ELF-1 (cell line): ENCODE results near the gene GRM7.

ENCODE experiments used
- DNase-seq: peaks from one replicate; pipeline ENCODE4 v3.0.0-alpha.2; 2016; ENCODE audit warnings: low read depth, low spot score

The GRM7 gene

DNA sequence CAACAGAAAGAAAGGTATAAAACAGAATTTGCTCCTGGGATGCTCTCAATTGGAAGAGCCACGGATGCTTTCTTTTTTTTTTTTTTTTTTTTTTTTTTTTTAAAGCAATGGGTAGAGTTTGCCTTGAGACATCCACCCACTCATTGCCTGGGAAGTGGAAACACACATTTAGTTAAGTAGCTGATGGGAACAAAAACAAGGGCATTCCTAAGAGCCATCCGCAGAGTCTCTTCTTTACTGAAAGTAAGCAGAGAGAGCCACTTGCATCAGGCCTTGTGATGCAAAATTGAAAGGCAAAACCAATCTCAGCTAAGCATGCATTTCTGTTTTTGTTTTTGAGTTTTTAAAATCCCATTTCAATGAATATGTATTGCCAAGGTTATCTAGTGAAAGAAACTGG, 852.8 kb downstream of the GRM7 start:
- DNase-seq, result no peak

GRCh38 chr3:7720649-7721297, 859.9 kb downstream of the GRM7 start:
- DNase-seq, result no peak

- DNase-seq, result no peak
These were observed 861.0 kb downstream of the GRM7 start for GRCh38 chr3:7721869-7722268.

GRCh38 chr3:7728566-7729519, 867.9 kb downstream of the GRM7 start:
- peak; percentile 8 for DNase-seq

DNA sequence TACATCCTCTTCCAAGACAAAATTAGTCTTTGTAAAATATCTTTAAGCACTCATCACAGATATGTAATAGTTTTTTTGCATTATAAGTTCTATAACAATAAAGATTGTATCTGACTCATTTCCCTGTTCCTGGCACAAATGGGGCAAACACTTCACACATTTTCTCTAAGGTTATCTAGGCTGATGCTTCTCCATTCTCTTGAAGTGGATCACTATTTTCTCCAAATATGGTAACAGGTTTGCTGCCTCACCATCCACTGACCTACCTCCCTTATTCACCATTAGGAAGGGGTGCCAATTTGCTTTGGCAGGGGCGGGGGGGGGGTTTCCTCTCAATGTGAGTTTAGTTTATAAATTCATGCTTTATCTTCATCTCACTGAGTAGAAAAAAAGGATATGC, 873.0 kb downstream of the GRM7 start:
- no peak for DNase-seq

DNA sequence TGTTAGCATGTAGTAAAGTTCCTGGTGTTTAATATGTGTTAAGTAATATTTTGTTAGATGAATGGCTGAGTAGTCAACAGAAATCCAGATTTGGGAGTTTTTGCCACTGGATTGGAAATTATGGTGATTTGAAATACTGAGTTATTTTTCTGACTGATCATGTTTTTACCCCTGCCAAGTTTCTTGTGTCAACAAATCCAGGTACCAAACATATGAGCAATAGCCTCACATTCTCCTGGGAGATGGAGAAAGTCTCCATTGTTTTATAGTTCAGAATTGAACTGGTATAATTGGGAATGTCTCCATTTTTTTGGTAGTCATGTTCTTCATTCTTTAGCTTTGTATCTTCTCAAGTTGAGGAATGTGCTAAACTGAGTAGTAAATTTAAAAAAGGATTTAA, 873.5 kb downstream of the GRM7 start:
- DNase-seq, result no peak

GRCh38 chr3:7737263-7737662, 876.3 kb downstream of the GRM7 start:
- no peak for DNase-seq

DNA sequence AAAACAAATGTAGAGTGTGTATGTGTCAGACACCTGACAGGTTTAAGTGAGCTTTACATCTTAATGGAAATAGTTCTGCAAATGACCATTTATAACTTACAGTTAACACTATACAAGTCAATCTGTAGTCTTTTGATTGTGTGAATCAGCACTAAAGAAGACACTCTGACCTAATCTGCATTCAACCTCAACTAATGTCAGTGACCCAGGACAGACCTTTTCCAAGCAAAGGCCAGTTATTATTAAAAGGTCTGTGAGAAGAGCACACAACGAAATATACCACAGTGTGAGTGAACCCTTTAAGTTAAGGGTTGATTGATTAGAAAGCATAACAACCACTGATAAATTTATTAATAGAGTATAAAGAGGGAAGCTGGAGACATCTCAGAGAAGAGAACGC, 878.8 kb downstream of the GRM7 start:
- no peak for DNase-seq

DNA sequence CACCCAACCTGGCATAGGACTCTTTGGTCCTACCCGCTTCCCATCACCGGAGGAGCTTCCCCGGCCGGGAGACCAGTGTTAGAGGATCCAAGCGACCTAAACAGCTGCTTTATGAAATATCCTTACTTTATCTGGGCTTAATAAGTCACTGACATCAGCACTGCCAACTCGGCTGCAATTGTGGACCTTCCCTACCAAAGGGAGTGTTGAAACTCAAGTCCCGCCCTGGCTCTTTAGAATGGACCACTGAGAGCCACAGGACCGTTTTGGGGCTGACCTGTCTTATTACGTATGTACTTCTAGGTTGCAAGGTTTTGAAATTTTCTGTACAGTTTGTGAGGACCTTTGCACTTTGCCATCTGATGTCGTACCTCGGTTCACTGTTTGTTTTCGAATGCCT, 879.5 kb downstream of the GRM7 start:
- DNase-seq, result no peak

DNA sequence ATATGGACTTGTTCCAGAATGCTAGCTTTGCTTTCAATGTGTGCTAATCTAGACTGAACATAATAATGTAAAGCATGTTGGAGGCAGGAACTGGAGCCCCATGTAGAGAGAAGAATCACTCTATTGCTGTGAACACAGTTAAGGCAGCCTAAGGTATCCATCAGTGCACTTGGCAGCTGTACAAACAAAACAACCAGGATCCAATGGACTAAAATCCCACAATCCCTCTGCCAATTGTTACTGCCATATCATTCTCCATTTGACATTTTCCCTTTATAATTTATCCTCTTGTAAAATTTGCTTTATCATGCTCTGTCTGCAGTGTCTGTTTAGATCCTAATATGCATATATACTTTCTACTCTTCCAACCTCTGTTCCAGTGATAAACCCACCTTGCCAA, 883.9 kb downstream of the GRM7 start:
- DNase-seq, result no peak

GRCh38 chr3:7745711-7746110, 884.8 kb downstream of the GRM7 start:
- no peak for DNase-seq

DNA sequence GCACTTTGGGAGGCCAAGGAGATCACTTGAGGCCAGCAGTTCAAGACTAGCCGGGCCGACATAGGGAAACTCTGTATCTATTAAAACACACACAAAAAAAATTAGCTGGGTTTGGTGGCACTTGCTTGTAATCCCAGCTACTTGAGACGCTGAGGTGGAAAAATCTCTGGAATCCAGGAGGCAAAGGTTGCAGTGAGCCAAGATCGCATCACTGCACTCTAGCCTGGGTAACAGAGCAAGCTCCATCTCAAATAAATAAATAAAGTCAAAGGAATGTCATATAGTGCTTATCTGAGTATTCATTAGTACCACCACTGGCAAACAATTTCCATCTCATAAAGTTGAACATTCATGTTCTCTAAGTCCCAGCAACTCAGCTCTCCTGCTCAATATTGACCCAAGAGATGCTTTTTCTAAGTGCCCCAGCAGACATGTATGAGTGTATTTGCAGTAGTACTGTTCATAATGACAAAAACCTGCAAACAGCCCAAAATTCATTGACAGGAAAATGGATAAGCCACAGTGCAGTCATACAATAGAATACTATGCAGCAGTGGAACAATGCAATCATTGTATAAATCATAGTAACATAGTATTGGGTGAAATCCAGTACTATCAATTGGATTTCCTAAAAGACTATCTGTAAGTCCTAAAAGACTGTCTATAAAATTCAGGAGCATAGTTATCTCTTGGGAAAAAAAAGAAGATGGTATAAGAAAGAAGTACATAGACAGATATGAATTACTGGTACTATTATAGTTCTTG, 889.2 kb downstream of the GRM7 start:
- DNase-seq, result no peak

- DNase-seq, result no peak
These were observed 891.1 kb downstream of the GRM7 start for GRCh38 chr3:7752005-7752404.

DNA sequence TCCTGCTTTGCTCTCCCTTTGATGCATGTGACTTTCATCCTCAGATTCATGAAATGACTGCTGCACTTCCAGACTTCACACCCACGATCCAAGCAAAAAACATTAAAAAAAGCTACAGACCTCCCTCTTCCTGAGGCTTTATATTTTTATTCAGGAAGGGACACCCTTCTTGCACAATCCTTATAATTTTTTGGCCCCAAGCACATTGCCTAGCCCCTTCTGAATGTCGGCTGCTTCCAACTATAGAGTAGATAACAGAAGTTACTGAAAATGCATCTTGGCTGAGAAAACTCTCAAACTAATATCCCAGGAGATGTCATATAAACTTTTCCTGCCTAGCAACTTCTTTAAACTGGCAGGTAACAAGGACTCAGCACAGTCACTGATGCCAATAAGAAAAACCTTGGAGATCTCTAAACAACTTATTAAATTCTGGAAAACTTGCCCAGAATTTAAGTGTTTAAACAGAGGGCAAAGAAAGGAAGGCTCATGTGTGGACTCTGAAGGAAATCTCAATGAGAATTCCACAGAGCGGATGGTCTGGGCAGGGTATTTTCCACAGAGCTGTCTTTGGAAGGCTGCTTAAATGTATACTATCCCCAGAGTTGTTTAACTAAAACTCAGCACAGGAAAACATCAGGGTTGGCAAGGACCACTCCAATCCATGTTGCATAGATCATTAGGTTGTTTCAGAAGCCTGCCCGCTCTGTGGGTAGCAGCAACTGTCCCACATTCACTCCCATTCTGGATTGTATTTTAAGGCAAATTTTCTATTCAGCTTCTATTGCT, 893.9 kb downstream of the GRM7 start:
- DNase-seq, result no peak

- DNase-seq, result no peak
These were observed 898.7 kb downstream of the GRM7 start for GRCh38 chr3:7759630-7760029.

- no peak for DNase-seq
These were observed 899.8 kb downstream of the GRM7 start for GRCh38 chr3:7760718-7761117.

GRCh38 chr3:7764115-7764514, 903.2 kb downstream of the GRM7 start:
- DNase-seq, result no peak

- no peak for DNase-seq
These were observed 905.6 kb downstream of the GRM7 start for GRCh38 chr3:7766530-7766929.

DNA sequence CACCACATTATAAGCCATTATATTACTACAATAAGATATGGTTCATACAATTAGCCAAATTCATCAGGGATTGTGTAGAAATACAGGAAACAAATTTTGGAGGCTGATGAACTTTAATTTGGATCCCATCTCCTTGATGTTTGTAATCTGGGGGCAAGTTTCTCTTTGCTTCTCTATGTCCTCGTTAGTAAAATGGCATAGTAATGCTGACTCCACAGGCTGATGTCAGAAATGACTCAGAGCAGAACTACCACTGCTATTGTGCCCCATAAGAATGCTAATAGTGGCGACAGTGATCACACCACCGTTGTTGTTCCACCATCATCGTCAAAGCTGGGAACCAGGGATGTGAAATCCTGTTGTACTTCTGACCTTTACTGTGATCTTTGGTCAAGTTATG, 918.4 kb downstream of the GRM7 start:
- DNase-seq, result no peak

DNA sequence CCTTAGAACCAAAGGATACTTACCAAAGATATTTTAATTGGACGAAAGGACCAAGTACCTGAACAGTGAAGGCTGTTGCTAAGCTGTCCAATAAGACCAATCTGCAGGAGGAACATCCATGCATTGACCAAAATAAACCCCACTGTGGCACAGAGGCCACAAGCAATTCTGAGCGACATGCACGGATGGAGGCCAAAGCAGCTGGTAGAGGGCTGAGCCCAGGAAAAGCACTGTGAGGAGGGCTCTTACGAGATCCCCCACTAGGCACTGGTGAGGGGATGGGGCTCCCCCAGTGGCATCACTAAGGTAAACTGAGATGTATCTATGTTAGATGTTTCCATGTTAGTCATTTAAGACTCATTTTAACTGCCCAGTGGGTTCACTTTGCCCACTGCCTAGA, 920.5 kb downstream of the GRM7 start:
- DNase-seq, result no peak
